GM18951 (cell line): ENCODE measurements around the gene DPF3.

Experiments
- POLR2A ChIP-seq: IDR thresholded peaks from 4 replicates; pipeline ENCODE4 v1.6.1; 2011; ENCODE audit warnings: mild to moderate bottlenecking; ENCODE audit not compliant: insufficient read length, insufficient read depth; ENCODE audit errors: extremely low read depth
- in situ Hi-C: fragments of 300-500 bp; cut with MboI; formaldehyde crosslinking; loops from one replicate; pipeline ENCODE4 v1.12.0; 2022; ENCODE audit warnings: low sequenced_read_pairs, mixed read lengths, inconsistent platforms; ENCODE audit not compliant: unreplicated experiment

The DPF3 gene

DNA sequence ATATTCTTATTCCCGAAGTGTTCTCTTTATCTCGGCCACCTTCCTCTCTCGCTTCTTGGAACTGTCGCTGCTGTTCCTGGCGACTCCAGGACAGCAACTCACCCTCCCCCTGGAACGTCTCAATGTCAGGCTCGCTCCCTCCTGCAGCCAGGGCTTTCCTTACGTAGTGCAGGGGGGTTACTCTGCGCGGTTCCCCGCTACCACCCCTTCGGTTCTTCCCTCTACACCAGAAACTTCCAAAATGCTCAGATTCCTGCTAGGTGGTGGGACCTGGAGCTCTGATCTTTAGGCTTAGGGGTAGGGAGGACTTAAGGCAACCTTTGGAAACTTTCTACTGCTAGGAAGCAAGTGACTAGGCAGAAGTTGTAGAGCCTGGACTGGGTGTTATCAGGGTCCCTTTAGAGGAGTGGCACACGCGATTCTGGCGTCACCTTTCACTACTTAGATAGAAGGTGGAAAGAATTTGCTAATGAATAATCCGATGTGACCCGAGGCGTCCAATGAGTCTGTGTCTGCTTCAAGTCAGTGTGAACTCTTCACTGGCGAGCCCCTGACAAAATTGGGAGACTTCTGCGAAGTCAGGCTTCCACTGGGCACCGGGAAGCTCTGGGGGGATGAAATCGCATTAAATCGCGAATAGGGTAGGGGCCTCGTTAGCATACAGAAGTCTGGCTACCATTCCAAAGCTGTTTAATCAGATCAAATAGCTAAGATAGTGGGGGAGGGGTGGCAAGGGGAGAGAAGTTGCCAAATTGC, 900 bp upstream of the DPF3 start:
- in situ Hi-C loops, result loop anchor here (5.0 kb wide), 1 partner anchor 378 kb away; no protein-coding TSS in a partner anchor
- TF ChIP-seq POLR2A, result no peak

DNA sequence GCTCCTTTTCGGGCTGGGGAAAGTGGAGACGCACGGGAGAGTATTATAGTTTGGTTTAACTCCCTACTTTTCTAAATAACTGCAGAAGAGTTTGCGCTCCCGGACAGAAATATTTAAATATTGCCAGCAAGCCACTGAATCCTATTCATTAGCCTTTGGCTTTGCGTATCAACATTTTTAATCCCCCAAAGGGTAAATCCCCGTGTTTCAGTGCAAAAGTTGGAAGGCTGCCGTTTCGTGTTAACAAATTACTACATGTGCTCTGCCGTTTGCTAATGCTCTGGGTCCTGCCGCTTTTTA, 372 bp upstream of the DPF3 start:
- TF ChIP-seq POLR2A, result no peak
- in situ Hi-C loops, result no loop called here

DNA sequence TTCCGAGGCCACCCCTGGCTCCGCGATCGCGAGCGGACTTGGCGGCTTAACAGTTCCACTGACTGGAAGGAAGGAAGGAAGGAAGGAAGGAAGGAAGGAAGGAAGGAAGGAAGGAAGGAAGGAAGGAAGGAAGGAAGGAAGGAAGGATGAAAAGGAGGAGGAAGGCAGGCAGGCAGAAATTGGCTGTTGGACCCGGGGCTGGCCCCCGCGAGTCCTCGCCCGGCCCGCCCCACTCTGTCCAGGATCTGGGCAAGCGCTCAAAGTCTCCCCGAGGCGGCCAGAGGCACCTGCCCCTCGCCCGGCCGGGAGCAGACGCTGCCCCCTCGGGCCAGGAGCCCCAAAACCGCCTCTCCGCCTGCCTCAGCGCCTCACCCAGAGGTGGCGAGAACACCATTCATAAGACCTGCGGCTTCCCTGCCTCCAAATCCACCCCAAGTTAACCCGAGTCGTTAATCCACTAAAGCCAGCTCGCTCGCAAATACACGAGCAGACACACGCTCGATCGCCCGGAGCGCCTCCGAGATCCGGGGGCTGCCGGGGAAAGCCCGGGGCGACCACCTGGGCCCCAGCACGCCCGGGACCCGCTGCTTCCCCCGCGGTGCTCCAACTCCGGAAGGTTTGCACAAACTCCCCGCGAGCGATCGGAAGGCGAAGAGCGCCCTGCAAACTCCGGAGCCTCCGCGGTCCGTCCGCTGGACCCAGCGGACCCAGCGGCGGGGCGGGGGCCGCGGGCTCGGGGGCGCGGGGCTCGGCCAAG, 844 bp downstream of the DPF3 start:
- TF ChIP-seq POLR2A, result no peak
- in situ Hi-C loops, result no loop called here

DNA sequence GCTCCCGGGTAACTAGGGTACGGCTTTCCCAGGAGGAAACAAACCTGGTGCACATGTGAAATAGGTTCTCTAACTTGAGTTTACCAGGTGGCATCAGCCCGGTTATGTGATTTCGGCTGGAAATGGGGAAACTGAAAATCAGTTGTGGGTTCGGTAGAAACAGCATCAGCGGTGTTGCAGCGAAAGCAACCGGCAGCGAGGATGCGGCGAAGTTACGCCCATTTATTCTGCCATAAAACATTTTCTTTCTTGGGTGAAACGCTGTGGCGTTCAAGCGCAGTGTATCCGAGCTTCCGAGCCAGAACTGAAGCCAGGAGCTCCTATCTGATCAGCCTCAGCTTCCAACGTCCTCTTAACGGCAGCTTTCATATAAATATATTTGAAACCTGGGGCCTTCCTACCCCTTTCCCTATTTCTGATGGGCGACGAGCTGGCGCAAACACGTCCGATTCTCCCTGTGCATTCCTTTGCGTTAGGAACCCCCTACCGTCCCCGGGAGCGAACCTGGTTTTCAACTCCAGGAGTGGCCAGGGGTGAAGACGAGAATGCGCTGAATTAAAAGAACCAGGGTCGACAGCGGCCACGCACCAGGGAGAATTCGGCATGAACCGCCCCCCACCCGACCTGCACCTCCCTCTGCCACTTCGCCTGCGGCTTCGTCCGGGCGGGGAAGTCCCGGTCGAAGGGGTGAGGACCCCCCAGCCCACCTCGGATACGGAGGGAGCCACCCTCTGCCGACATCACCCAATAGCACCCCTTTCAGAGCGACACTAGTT, 1.6 kb downstream of the DPF3 start:
- TF ChIP-seq POLR2A, result no peak
- in situ Hi-C loops, result no loop called here

DNA sequence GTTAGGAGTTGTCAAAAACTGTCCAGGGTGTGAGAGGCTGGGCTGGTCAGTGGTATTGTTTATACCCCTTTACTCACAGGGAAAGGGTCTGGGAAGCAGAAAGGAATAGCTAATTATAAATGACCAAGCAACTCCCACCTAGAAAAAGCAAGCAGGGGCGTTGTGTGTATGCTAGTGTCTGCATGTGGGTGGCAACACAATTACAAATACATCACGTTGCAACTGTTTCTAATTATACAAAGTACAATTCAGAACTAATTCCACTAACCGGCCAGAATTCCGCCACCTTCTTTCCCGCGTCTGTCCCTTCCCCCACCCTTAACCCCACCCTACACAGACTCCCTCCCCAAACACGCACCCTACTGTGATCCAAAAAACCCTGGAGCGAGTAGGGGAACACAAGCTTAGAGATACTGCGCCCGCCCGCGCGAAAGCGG, 2.2 kb downstream of the DPF3 start:
- in situ Hi-C loops, result no loop called here
- no peak for TF ChIP-seq POLR2A

DNA sequence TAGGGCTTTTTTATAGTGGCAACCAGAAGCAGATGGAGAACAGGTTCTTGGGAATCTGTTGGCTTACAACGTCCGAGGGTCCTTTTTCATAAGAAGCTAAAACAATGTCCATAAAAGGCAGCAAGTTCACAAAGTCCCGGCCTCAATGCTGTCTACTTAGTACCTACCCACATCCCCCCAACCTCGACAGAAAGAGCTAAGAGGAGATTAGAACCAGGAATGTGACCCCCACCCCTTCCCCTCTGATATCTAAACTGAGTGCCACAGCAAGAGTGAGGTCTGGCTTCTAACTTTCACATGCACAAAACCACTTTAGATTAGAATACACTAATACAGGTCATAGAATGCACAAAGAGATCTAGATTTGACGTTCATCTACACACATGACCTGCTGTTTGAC, 4.5 kb downstream of the DPF3 start:
- no peak for TF ChIP-seq POLR2A
- in situ Hi-C loops, result no loop called here

DNA sequence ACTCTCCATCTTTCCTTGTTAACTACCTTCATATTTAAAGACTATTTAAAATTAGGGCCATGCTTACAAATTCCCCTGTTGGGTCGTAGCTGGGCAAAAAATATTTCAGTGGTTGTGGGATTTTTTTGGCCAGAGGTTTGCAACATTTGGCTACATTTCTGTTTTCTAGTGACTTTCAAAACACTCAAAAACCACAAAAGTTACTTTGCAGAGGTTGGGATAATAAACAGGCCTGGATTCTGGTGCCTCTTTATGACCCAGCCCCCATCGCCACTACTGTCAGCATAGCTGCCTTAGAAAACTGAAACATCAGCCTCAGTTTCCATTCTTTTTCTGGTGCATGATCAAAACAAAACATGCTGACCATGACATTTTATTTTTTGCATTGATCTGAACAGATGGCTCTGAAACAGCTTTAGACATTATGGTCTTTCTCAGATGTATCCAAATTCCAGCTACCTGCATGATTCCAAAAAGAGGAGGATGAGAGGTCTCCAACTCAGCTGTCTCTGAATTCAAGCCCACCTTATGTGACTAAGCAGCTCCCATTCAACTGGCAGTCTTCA, 5.2 kb downstream of the DPF3 start:
- in situ Hi-C loops, result no loop called here
- no peak for TF ChIP-seq POLR2A

DNA sequence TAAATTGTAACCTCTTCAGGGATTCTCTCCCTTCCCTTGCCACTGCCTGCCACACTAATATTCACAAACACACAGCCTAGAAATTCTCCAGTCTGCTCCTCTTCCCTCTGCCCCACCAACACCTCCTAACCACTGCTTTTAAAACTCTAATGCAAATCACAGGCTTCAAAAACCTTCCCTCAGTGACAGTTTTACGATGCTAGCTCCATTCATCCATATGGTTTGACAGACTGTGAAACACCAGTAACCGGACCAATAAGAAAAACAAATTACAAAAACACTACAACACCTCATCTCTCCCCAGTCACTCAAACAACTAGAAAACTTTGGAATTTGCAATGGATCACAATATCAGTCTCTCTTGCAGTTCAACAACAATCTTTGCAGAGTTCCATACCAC, 5.7 kb downstream of the DPF3 start:
- in situ Hi-C loops, result no loop called here
- no peak for TF ChIP-seq POLR2A

DNA sequence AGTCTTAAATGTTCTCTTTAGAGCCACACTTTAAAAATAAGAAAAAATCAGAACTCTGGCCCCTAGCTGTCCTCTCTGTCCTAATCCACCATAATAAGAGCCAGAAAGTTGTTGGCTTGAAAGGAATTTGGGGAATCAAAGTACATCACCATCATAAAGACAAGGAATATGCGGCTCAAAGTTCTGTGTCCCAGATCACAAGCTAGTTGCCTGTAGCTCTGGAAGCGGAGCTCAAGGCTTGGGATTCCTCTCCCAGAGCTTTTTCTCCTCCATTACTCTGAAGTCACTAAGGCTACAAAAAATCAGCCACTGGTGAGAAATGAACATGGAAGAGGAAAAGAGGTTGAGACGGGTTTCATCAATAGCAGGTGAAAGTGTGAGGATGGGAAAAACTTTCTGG, 6.4 kb downstream of the DPF3 start:
- in situ Hi-C loops, result no loop called here
- TF ChIP-seq POLR2A, result no peak

DNA sequence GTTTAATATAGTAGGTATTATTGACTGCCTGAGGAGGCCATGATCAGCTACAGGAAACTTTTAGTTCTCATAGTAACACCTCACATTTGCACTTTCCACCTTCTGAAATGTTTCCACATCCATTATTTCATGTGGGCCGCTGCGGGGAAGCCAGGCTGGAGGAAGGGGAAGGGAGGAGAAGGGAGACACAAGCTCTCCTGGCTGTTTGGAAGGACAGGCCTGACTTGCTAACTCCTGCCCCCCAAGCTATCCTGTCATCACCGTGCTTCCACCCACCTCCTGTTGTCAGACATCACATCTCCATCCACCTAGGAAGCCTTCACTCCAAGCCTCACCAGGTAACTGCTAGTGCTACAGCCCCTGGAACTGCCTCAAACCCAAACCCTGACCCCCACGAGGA, 9.5 kb downstream of the DPF3 start:
- no peak for TF ChIP-seq POLR2A
- in situ Hi-C loops, result no loop called here

DNA sequence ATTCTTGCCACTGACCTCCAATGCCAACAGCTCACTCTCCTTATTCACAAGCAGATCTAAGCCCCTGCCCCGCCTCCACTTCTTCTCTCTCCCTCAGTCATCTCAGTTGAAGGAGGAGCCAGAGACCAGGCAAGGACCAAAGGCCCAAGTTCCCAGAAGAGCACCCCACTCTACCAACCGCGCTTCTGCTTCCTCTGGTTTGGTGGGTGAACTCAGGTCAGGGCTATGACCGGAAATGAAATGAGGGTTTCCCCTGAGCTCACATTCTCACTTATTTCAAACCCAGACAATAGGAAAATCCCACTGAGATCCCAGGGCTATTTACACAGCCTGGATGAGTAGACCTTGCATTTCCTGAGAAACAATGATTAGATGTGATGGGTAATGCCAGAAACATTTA, 9.9 kb downstream of the DPF3 start:
- in situ Hi-C loops, result no loop called here
- no peak for TF ChIP-seq POLR2A

DNA sequence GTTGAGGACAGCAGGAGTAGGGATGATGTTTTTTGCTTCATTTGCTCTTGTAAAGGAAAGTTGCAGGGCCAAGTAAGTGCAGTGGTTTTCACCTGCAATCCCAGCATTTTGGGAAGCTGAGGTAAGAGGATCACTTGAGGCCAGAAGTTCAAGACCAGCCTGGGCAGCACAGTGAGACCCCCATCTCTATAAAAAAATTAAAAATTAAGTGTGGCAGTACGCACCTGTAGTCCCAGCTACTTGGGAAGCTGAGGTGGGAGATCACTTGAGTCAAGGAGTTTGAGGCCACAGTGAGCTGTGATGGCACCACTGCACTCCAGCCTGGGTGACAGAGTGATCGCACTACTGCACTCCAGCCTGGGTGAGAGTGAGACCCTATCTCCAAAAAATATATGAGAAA, 10.8 kb downstream of the DPF3 start:
- in situ Hi-C loops, result no loop called here
- TF ChIP-seq POLR2A, result no peak

DNA sequence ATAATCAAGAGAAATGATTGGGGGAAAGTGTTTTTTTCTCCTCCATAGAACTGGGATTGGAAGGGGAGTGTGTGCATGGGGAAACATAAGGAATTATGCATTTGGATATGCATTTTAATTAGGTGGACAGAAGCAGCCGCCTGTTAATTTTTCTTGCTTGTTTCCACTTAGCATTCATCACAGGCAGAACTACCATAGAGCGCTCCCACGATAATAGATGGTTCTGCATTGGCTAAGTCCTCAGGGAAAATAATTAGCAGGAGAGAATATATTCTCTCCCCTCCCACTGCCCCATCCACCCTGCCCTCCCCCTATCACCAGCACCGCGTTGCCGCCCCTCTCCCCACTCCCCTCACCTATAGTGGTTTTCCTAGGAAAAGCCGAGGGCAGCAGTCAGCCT, 11.4 kb downstream of the DPF3 start:
- no peak for TF ChIP-seq POLR2A
- in situ Hi-C loops, result no loop called here

DNA sequence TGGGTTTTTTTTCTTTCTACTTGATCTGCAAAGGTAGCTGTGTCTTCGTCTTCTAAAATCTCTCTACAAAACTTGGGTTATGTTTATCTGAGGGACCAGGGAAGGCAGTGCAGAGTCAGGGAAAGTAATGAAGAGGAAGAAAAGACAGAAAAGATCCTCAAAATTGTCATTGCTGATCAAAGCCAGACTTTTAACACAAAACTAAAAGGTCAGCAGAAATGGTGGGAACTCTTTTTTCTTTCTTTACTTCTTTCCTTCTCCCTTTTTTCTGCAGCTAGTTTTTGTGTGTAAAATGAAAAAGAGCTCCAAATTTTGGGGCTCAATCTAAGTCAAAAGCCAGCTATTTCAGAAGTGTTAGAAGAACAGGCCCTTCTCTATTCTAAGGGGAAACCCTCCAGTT, 11.9 kb downstream of the DPF3 start:
- in situ Hi-C loops, result no loop called here
- no peak for TF ChIP-seq POLR2A

DNA sequence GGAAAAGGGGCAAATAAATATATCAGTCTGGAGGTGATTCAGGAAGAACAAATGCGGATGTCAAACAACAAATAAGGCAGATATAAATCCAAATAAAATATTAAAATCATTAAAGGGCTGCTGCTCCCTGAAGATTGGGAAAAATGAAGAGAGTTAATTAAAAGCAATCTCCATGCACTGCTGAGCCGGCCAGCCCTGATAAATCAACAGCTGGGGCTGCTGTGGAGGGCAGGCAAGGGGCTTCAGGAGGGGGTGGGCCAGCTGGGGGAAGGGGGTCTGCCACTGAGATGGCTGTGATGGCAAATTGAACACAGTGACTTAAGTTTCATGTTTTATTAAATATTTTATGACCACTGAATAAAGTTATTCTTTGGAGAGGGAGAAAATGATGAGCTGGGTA, 12.4 kb downstream of the DPF3 start:
- in situ Hi-C loops, result no loop called here
- TF ChIP-seq POLR2A, result no peak
